PC-9 (cell line): ENCODE measurements around the gene IQCN. TPM values are rescaled to one million over a fixed set of nuclear protein-coding genes. Genes with fewer than 3 reads are reported as not detected.

Source experiments
- BruUV-seq: library from RNA; stranded (reverse); fragments of 400-500 nt; replicated peaks from 2 replicates; lab custom pipeline; 2021; lab: Mats Ljungman, UMichigan
- CTCF ChIA-PET: fragments of 300-600 bp; sonication (Branson Sonifier 250); formaldehyde crosslinking; loops from one replicate; lab custom pipeline; 2022; ENCODE audit warnings: antibody characterized with exemption; lab: Charles Lee
- POLR2A ChIA-PET: fragments of 300-600 bp; sonication (Branson Sonifier 250); formaldehyde crosslinking; loops from one replicate; lab custom pipeline; 2022; ENCODE audit warnings: antibody characterized with exemption; ENCODE audit not compliant: unreplicated experiment; lab: Charles Lee
- DNase-seq, 2 experiments: peaks; one replicate each; pipeline versions ENCODE4 v3.0.0 to v3.0.0-alpha.2; 2015 to 2022; ENCODE audit warnings: mixed read lengths in 1 of 2
- H2AFZ ChIP-seq: fragments of 200-600 bp; sonication (generic); 2 replicates; pipeline ENCODE4 v1.8.1; 2017; ENCODE audit warnings: antibody characterized with exemption
- H3F3A ChIP-seq: fragments of 200-600 bp; sonication (generic); 2 replicates; pipeline ENCODE4 v1.8.1; 2017; ENCODE audit warnings: antibody characterized with exemption, mild to moderate bottlenecking, low read depth; ENCODE audit not compliant: insufficient read depth
- H3K27ac ChIP-seq: fragments of 200-600 bp; sonication (generic); 2 replicates; pipeline ENCODE4 v1.6.1; 2016; ENCODE audit warnings: mixed run types
- H3K27me3 ChIP-seq: fragments of 200-600 bp; sonication (generic); 2 replicates; pipeline ENCODE4 v1.6.1; 2016; ENCODE audit warnings: low read depth, mixed run types; ENCODE audit not compliant: insufficient read depth
- H3K36me3 ChIP-seq: fragments of 200-600 bp; sonication (generic); 2 replicates; pipeline ENCODE4 v1.6.1; 2016; ENCODE audit warnings: low read depth, mixed run types
- H3K4me1 ChIP-seq: fragments of 200-600 bp; sonication (generic); replicated peaks from 2 replicates; pipeline ENCODE4 v1.6.1; 2016; ENCODE audit warnings: mixed run types; ENCODE audit not compliant: insufficient read depth
- H3K4me2 ChIP-seq: fragments of 200-600 bp; sonication (generic); 2 replicates; pipeline ENCODE4 v1.6.1; 2017; ENCODE audit warnings: mixed run types
- H3K4me3 ChIP-seq: fragments of 200-600 bp; sonication (generic); 2 replicates; pipeline ENCODE4 v1.6.1; 2016; ENCODE audit warnings: mixed run types
- H3K79me2 ChIP-seq: fragments of 200-600 bp; sonication (generic); 2 replicates; pipeline ENCODE4 v1.6.1; 2017; ENCODE audit warnings: low read depth, mixed run types
- H3K9me2 ChIP-seq: fragments of 200-600 bp; sonication (generic); 2 replicates; pipeline ENCODE4 v1.8.1; 2017; ENCODE audit warnings: mild to moderate bottlenecking; ENCODE audit not compliant: insufficient read depth
- H3K9me3 ChIP-seq: fragments of 200-600 bp; sonication (generic); 2 replicates; pipeline ENCODE4 v1.8.1; 2016; ENCODE audit warnings: low read depth; ENCODE audit not compliant: insufficient read depth
- H4K20me1 ChIP-seq: fragments of 200-600 bp; sonication (generic); 2 replicates; pipeline ENCODE4 v1.8.1; 2017; ENCODE audit not compliant: insufficient read depth
- EZH2 ChIP-seq: fragments of 200-600 bp; sonication (generic); IDR thresholded peaks from 2 replicates; pipeline ENCODE4 v1.8.0; 2017; ENCODE audit warnings: antibody characterized with exemption, low read depth
- intact Hi-C: fragments of 100-400 bp; cut with micrococcal nuclease; formaldehyde crosslinking; loops from one replicate; pipeline ENCODE4 v1.10.0; 2022; ENCODE audit not compliant: unreplicated experiment
- total RNA-seq: library from RNA; stranded (reverse); gene quantifications from 2 replicates; pipeline ENCODE4 v1.2.3, GENCODE V29; 2021
- TF ChIP-seq, protein P1 (sequence below): fragments of 200-600 bp; sonication (generic); conservative IDR thresholded peaks from 2 replicates; pipeline ENCODE4 v1.6.1; 2017; ENCODE audit warnings: mixed run types, antibody characterized with exemption, mild to moderate bottlenecking, moderate library complexity

IQCN gene
- total RNA-seq, 1 experiment from 2014 or later, result 7.3 TPM

DNA sequence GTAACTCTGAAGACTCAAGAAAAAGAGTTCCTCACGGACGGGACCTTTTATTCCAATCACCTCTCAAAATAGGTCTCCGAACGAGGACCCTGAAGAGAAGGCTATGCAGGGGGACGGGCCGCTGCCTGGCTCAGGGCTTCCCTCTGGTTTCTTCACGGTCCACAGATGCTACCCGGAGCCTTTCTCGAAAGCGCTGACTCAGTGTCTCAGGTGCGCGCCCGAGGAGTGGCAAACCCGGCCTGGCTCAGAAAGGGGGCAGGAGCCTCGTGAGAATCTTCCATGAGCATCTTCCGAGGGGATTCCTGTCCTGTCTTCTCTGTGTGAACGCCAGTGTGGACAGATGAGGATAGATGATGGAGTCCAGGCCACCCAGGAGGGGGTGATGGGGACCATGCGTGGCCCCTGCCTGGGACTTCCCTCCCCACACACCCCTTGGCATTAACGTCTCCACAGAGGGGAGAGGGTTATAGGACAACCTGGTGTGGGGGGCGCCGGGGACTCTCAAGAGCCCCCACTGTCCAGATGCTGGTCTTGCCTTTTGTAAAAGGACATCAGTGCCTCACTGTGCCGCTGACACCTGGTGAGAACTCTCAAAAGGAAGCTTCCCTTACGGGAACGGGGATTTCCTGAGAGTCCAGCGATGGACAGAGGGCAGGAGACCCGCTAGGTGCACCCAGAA is 32.1 kb upstream of the IQCN start:
- POLR2A ChIA-PET, result interaction anchor here (3.4 kb wide), 1 partner anchor 25 kb away, joined by 63 read pairs; the partner anchor contains the start of gene JUND
- CTCF ChIA-PET, result interaction anchor here (1.1 kb wide), 1 partner anchor 16 kb away, joined by 3 read pairs; no protein-coding TSS in a partner anchor
- TF ChIP-seq, protein P1, sequence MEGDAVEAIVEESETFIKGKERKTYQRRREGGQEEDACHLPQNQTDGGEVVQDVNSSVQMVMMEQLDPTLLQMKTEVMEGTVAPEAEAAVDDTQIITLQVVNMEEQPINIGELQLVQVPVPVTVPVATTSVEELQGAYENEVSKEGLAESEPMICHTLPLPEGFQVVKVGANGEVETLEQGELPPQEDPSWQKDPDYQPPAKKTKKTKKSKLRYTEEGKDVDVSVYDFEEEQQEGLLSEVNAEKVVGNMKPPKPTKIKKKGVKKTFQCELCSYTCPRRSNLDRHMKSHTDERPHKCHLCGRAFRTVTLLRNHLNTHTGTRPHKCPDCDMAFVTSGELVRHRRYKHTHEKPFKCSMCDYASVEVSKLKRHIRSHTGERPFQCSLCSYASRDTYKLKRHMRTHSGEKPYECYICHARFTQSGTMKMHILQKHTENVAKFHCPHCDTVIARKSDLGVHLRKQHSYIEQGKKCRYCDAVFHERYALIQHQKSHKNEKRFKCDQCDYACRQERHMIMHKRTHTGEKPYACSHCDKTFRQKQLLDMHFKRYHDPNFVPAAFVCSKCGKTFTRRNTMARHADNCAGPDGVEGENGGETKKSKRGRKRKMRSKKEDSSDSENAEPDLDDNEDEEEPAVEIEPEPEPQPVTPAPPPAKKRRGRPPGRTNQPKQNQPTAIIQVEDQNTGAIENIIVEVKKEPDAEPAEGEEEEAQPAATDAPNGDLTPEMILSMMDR, result no peak
- no peak for TF ChIP-seq EZH2

DNA sequence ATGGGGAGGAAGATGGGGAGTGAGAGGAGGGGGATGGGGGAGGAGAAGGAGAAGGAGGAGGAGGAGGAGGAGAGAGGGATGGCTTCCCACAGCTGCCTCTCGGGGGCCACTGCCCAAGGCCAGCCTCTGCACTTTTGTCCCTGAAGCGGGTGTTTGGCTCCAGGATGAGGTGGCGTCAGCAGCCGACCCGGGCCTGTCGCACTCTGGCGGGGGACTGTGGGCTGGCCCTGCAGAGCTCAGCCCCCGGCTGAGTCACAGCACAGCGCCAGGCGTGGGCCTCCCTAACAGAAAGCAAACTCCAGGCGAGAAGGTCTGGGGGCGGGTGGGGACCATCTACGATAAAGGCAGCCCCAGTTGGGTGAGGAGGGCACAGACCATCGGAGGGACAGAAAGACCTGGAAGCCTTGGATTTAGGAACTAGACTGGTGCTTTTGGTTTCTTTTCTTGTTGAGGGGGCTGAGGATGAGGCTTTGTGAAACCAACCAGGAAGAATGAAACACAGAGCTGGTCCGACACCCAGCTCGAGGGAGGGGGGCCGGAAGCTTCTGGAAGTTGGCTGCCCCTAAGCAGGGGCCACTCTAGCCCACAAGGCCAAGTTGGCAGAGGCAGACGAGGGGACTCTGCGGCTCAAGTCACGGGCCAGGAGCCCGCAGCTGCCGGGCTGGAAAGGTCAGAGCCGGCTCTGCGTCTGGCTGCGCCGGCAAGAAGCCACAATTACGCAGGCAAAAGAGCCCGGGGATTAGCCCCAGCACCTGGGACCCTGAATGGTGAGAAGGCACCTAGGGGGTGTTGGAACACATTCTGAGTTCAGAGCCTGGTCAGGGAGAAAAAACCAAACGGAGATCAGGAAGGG is 30.4 kb upstream of the IQCN start:
- no peak for TF ChIP-seq EZH2
- TF ChIP-seq, protein P1, result no peak
- H3F3A ChIP-seq, result peaks cover 70% of the 10 kb centered on the region
- TSS peak; percentile 86 for BruUV-seq
- H3K4me3 ChIP-seq, result peak overlapping the region; percentile 8; the same call in 1 of the 2 replicates
- H2AFZ ChIP-seq, result no peak overlapping the region
- no peaks in the 10 kb centered on the region for H3K36me3 ChIP-seq
- no peaks in the 10 kb centered on the region for H3K27me3 ChIP-seq
- H3K79me2 ChIP-seq, result no peaks in the 10 kb centered on the region; the same call in 1 of the 2 replicates
- ChIA-PET POLR2A (interaction anchor here (0.6 to 3.4 kb wide), 9 partner anchors 12 to 866 kb away, joined by 3 to 63 read pairs (median 7); partner anchors contain the start of genes JUND and LSM4), CTCF (interaction anchor here (0.5 to 1.9 kb wide), 5 partner anchors 12 to 388 kb away, joined by 3 to 17 read pairs (median 5); no protein-coding TSS in a partner anchor)
- H3K4me1 ChIP-seq, result peaks cover 42% of the 10 kb centered on the region
- peak overlapping the region; percentile 48 for H3K27ac ChIP-seq
- H4K20me1 ChIP-seq, result no peaks in the 10 kb centered on the region
- H3K9me3 ChIP-seq, result no peaks in the 10 kb centered on the region
- intact Hi-C loops, result loop anchor here (1.0 to 2.0 kb wide), 2 partner anchors 18 to 23 kb away; partner anchors contain the start of genes JUND and LSM4
- H3K4me2 ChIP-seq, result peak overlapping the region; percentile 63
- DNase-seq, result peak in 1 of 2 experiments; percentile 88
- no peaks in the 10 kb centered on the region for H3K9me2 ChIP-seq

More for the DNA sequence above, 32.1 kb upstream of the IQCN start:
- Histone ChIP-seq H3K9me3 (no peaks in the 10 kb centered on the region), H3K36me3 (0 out of 2 replicates have a peak, but pooled peaks cover 3% of the 10 kb centered on the region), H4K20me1 (no peaks in the 10 kb centered on the region; the same call in 1 of the 2 replicates), H3K9me2 (no peaks in the 10 kb centered on the region), H3K4me2 (no peak overlapping the region), H3K27me3 (no peaks in the 10 kb centered on the region), H3K27ac (no peak overlapping the region), H3K79me2 (no peaks in the 10 kb centered on the region; the same call in 1 of the 2 replicates), H3F3A (peaks cover 56% of the 10 kb centered on the region; the same call in 1 of the 2 replicates), H2AFZ (no peak overlapping the region), H3K4me3 (no peak overlapping the region), H3K4me1 (peaks cover 28% of the 10 kb centered on the region)
- no peak for DNase-seq
- intact Hi-C loops, result no loop called here
- BruUV-seq, result no TSS peak

DNA sequence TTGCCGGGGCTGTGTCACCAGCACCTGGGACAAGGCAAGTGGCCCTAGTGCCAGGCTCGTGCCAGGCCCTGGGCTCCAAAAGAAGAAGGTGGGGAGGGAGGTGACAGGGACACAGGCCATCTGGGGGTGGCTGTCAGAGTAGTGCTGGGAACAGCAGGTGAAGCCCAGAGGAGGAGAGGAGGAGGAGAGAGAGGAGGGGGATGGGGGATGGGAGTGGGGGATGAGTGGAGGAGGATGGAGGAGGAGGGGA is 29.9 kb upstream of the IQCN start:
- H4K20me1 ChIP-seq, result no peaks in the 10 kb centered on the region
- DNase-seq, result no peak
- no peaks in the 10 kb centered on the region for H3K27me3 ChIP-seq
- no peak for TF ChIP-seq EZH2
- TF ChIP-seq, protein P1, result no peak
- H3K9me3 ChIP-seq, result no peaks in the 10 kb centered on the region
- peak overlapping the region; percentile 4; the same call in 1 of the 2 replicates for H3K27ac ChIP-seq
- BruUV-seq, result no TSS peak
- no peaks in the 10 kb centered on the region for H3K9me2 ChIP-seq
- no peaks in the 10 kb centered on the region for H3K36me3 ChIP-seq
- intact Hi-C loops, result loop anchor here (1.0 to 2.0 kb wide), 2 partner anchors 19 to 23 kb away; partner anchors contain the start of genes JUND and LSM4
- H3K4me3 ChIP-seq, result no peak overlapping the region
- H3K4me2 ChIP-seq, result peak overlapping the region; percentile 63
- H2AFZ ChIP-seq, result no peak overlapping the region
- H3F3A ChIP-seq, result peaks cover 71% of the 10 kb centered on the region
- POLR2A ChIA-PET, result interaction anchor here (0.6 to 3.4 kb wide), 5 partner anchors 12 to 867 kb away, joined by 5 to 63 read pairs (median 23); partner anchors contain the start of gene JUND
- no peaks in the 10 kb centered on the region; the same call in 1 of the 2 replicates for H3K79me2 ChIP-seq
- CTCF ChIA-PET, result interaction anchor here (0.7 to 1.9 kb wide), 2 partner anchors 25 to 35 kb away, joined by 3 to 17 read pairs; no protein-coding TSS in a partner anchor
- peaks cover 45% of the 10 kb centered on the region for H3K4me1 ChIP-seq
